ENCODE measurements around the gene FBLN1. TPM values are rescaled to one million over a fixed set of nuclear protein-coding genes. Genes with fewer than 3 reads are reported as not detected.

Gene FBLN1
- total and polyA plus RNA-seq, 2 of the 13 experiments (the other 11 are each of a cell fraction or from before 2014, with no cell fraction given), result 37.3 to 103 TPM

GRCh38 chr22:45638834-45639746 is 136.4 kb downstream of the FBLN1 start (continued):
- no peak for TF ChIP-seq RERE (CRISPR knock-in tag; IDR thresholded peaks at IDR 0.05; ENCODE audit: low read depth)
- 0 out of 2 replicates have a peak, but pooled peaks have one; percentile 34 for TF ChIP-seq ZNF331 (CRISPR knock-in tag; IDR thresholded peaks at IDR 0.05)
- TF ChIP-seq MTA3 (CRISPR knock-in tag; IDR thresholded peaks at IDR 0.05), result no peak
- TF ChIP-seq ZNF577 (CRISPR knock-in tag; IDR thresholded peaks at IDR 0.05; ENCODE audit: borderline replicate concordance, low read depth), result no peak
- TF ChIP-seq SMARCE1 (IDR thresholded peaks at IDR 0.05; ENCODE audit: borderline replicate concordance), result no peak
- TF ChIP-seq RARG (CRISPR knock-in tag; IDR thresholded peaks at IDR 0.05; ENCODE audit: low read depth), result no peak
- TF ChIP-seq ZNF784 (CRISPR knock-in tag; IDR thresholded peaks at IDR 0.05; ENCODE audit: borderline replicate concordance), result no peak
- 0 out of 2 replicates have a peak, but pooled peaks have one; percentile 20 for TF ChIP-seq RXRB (CRISPR knock-in tag; IDR thresholded peaks at IDR 0.05; ENCODE audit: borderline replicate concordance)
- TF ChIP-seq ZNF768 (CRISPR knock-in tag; IDR thresholded peaks at IDR 0.05), result peak; percentile 99
- TF ChIP-seq MXD4 (CRISPR knock-in tag; IDR thresholded peaks at IDR 0.05), result 0 out of 2 replicates have a peak, but pooled peaks have one; percentile 36
- TF ChIP-seq ZNF362 (CRISPR knock-in tag; IDR thresholded peaks at IDR 0.05; ENCODE audit: borderline replicate concordance), result no peak
- 0 out of 2 replicates have a peak, but pooled peaks have one; percentile 15 for TF ChIP-seq ZNF644 (CRISPR knock-in tag; IDR thresholded peaks at IDR 0.05; ENCODE audit: low read depth)
- TF ChIP-seq RORA (CRISPR knock-in tag; IDR thresholded peaks at IDR 0.05), result no peak
- TF ChIP-seq GATAD1 (CRISPR knock-in tag; IDR thresholded peaks at IDR 0.05), result no peak
- TF ChIP-seq KLF16 (CRISPR knock-in tag; IDR thresholded peaks at IDR 0.05), result peak in 1 of 2 experiments; percentile 64; a peak in 1 of 4 replicates
- TF ChIP-seq TEAD2 (CRISPR knock-in tag; IDR thresholded peaks at IDR 0.05), result no peak
- TF ChIP-seq ZNF460 (CRISPR knock-in tag; IDR thresholded peaks at IDR 0.05; ENCODE audit: borderline replicate concordance), result no peak
- TF ChIP-seq MAFK (conservative IDR thresholded peaks at IDR 0.05 in 1 of 2, IDR thresholded peaks at IDR 0.05 in 1 of 2; ENCODE audit: low read length in 2 of 2), result peak; percentile 78 to 88
- TF ChIP-seq ZNF335 (CRISPR knock-in tag; IDR thresholded peaks at IDR 0.05), result no peak
- TF ChIP-seq ZMAT5 (CRISPR knock-in tag; IDR thresholded peaks at IDR 0.05; ENCODE audit: borderline replicate concordance, low read depth), result no peak

All from HepG2 (cell line).